Glomerular visceral epithelial cell (primary cell): ENCODE data around the gene ADORA2A.
A peak's percentile ranks its signal among the peaks of the same experiment; 100 is the strongest.

Source experiments
- DNase-seq: peaks from one replicate; pipeline ENCODE4 v3.0.0-alpha.2; 2016; ENCODE audit errors: extremely low spot score

The ADORA2A gene

DNA sequence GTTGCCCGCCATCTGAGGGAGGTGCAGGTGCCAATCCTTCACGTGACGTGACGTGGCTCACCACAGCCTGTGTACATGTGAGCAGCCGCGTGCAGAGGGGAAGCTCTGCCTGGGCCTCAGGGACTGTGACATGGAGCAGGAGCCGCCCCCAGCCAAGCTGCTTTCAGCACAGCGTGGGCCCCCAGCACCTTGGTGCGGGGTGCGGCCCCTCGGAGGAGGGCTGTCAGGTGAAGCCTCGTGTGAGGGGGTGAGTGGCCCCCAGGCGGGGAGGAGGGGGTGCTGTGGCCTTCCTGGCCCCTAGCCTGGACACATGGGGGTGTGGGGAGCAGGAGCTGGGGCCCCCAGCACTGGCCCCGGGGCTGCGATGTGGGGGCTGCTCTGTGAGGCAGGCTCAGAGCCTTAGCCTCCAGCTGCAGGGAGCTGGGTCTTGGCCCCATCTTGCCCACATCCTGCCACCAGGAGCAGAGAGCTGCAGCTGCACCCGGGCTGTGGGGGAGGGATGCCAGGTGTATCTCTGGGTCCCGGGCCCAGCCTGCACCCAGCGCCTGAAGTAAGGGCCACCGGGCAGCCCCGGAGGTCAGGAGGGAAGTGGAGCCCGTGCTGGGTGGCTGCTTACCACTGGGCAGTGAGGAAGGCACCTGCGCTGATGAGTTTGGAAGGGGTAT is at the start of gene ADORA2A:
ADORA2A (plus strand) TSS at position 100 of the 665 bp plus-strand sequence. CDS start 5,806 bp downstream, outside the sequence.
- DNase-seq = no peak

DNA sequence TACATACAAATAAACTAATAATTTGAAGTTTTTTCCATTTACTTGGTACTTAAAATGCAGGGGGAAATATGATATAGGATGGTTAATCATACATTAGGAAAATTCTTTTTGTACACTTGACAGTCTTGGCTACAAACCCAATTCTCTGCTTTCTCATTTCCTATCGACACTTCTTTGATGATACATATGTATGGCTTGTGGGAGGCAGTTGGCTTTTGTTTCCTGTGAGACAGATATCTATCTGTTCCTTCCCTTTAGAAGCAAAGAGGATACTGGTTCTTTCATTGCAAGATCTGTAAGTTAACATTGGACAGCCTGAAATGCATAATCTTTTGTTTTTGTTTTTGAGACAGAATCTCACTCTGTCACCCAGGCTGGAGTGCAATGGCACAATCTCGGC is 47.9 kb upstream of the ADORA2A start:
- no peak for DNase-seq

GRCh38 chr22:24380220-24380904 is 47.0 kb upstream of the ADORA2A start:
- no peak for DNase-seq

DNA sequence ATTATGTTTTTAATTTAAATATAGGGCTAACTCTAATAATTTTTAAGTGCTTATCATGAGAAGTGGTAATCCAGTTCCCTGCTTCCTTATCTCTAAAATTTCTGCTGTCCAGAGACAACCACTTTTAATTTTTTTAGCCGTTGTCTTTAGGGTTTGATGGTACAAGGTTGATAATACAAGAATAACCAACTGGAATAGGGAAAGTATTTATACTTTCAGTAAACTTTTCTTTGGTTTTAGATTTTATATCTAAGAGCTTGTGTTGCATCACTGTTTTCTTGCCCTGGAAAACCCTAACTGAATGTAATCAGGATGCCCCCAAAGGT is 46.5 kb upstream of the ADORA2A start:
- DNase-seq = no peak

DNA sequence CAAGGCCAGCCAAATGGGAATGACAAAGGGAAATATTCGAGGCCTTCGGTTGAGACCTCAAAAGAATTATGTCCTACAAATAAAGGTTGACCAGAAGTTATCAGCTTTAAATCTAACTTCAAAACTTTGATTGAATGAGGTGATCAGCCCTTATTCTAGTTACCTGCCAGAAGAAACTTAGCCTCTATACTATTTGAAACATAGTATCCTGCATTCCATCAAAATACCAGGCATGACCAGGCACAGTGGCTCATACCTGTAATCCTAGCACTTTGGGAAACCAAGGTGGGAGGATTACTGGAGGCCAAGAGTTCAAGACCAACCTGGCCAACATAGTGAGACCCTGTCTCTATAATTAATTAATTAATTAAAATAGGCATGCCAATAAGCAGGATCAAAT is 44.3 kb upstream of the ADORA2A start:
- DNase-seq = no peak

GRCh38 chr22:24384131-24384530 is 43.3 kb upstream of the ADORA2A start:
- DNase-seq = no peak

- no peak for DNase-seq
These were observed 40.4 kb upstream of the ADORA2A start for GRCh38 chr22:24386937-24387471.

DNA sequence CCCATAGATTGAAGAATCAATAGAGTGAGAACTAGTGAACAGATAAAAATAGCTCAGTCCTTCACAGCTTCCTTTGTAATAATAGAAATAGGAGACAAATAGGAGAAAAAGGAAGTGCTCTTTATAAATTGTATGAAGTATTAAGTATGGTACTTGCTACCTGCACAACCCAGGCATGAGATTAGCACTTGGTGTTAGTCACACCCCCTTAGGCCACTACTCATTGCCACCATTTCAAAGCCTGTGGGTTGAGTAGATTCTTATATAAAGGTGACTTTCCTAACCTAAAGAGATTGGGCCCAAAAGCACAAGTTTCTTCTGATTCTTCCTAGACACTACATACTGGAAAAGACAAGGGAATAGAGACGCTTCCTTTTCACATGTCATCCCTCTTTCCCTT is 37.7 kb upstream of the ADORA2A start:
- no peak for DNase-seq

DNA sequence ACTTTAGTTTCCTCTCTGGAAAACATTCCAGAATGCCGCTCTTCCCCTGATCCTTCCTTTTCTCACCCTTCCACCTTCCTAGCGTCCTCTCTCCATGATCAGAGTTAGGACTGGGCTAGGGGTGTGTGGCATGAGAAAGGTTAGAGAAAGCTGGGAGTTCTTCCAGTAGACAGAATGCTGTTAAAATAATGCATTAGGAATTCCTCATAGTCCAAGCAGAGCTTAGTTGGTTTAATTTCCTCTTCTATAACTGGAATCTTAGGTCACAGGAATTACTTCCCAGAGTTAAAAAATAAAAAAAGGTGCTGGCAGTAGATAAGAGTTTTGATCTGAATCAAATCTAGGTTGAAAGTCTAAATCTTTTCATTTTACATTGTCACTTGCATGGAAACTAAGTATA is 37.2 kb upstream of the ADORA2A start:
- DNase-seq = no peak

DNA sequence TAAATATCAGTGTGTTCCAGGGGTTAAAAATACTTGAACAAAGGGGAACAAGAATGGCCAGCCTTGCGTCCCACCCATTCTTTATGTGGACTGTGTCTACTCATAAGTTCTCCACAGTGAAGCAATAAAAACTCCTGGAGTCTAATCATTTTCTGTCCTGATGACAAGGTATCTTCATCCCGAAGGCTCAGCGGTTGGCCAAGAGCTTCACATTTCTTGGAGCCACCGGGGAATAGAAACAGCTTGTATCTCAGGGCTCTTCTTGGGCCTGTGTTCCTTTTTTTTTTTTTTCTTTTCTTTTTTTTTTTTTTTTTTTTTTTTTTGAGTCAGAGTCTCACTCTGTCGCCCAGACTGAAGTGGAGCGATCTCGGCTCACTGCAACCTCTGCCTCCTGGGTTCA is 36.8 kb upstream of the ADORA2A start:
- DNase-seq = no peak

DNA sequence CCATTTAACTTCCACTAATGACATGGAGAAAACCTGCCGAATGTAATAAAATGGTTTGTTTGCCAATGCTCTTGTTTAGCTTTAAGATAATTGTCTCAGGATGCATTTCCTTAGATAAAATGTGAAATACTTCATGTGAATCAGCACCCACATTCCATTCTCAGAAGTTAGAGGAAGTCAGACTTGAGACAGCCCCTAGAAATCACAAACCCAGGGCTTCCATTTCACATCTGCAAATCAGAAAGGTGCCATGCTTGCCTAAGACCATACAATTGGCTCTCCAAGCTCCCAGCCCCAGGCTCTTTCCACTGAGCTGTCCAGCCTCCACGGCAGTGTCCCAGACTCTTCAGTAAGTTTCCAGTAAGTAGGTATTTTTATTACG is 35.6 kb upstream of the ADORA2A start:
- DNase-seq = no peak

DNA sequence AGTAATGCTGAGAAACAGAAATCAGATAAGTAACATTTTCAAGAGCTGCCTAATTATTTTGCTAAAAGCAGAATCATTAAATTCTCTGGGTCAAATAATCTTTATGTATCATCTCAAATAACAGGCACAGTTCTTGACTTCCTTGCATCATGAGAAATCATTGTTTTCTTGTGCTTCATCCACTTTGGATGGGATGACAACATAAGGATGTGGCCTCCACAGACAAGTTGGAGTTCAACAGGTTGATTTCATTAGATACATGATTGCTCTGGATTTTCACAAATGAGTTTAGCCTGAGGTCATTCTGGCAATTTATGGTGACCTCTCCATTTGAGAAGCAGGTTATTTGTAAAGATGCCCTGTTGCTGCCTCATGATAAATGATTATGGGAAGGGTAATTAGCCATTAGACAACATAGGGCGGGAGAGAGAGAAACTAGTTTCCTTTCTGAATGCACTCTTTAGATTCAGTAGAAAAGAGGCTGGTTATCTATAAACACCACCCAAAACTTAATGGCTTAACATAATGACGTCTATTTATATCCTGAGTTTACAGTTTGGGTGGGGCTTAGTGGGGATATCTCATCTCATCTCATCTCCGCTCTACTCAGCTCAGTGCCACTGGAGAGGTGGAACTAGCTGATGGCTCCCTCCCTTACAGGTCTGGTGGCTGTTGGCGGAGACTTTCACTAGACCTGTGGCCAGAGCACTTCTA is 35.0 kb upstream of the ADORA2A start:
- no peak for DNase-seq

DNA sequence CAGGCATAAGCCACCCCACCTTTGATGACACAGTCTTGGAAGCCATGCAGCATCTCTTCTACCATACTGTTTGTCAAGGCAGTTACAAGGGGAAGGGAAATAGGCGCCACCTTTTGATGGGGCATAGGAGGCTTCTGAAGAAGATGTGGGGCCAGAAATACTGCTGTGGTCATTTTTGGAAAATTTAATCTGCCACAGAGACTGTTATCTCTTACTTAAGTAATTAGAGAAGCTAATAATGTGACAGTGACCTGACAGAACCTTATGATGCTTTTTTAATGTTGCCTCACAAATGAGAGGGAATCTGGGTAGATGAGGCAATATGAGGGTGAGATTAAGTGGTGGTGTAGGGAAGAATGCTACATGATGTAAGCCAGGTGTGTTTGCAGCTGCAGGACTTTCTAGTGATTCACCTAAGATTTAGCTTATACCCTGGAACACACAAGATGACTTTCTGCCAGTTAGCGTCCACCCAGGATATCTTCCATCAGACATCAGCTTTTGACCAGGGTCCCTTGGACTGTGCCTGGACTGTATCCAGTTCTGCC is 34.3 kb upstream of the ADORA2A start:
- no peak for DNase-seq

DNA sequence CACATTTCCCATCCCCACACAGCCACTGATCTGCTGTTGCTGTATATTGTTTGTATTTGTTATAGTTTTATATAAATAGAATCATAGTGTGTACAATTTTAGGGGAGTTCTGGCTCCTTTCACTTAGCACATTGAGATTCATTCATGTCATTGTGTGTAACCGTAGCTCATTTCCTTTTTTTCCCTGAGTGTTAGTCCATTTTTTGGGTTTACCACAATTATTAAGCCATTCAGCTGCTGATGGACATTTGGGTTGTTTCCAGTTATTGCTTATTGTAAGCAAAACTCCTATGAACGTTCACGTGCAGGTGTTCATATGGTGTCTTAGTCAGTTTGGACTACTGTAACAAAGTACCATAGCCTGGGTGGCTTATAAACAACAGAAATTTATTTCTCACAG is 33.6 kb upstream of the ADORA2A start:
- DNase-seq = no peak

DNA sequence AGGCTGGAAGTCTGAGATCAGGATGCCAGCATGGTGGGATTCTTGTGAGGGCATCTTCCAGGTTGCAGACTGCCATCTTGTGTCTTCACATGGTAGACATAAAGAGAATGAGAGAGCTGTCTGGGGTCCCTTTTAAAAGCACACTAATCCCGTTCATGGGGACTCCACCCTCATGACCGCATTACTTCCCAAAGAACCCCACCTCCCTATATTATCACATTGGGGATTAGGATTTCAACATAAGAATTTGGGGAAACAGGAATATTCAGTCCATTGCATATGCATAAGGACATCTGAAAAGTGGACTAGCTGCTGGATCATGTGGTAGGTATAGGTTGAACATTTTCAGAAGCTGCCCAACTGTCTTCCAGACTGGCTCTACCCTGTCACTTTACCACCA is 33.1 kb upstream of the ADORA2A start:
- no peak for DNase-seq

GRCh38 chr22:24398409-24398808 is 29.0 kb upstream of the ADORA2A start:
- DNase-seq = no peak

GRCh38 chr22:24400034-24400725 is 27.2 kb upstream of the ADORA2A start:
- DNase-seq = no peak

DNA sequence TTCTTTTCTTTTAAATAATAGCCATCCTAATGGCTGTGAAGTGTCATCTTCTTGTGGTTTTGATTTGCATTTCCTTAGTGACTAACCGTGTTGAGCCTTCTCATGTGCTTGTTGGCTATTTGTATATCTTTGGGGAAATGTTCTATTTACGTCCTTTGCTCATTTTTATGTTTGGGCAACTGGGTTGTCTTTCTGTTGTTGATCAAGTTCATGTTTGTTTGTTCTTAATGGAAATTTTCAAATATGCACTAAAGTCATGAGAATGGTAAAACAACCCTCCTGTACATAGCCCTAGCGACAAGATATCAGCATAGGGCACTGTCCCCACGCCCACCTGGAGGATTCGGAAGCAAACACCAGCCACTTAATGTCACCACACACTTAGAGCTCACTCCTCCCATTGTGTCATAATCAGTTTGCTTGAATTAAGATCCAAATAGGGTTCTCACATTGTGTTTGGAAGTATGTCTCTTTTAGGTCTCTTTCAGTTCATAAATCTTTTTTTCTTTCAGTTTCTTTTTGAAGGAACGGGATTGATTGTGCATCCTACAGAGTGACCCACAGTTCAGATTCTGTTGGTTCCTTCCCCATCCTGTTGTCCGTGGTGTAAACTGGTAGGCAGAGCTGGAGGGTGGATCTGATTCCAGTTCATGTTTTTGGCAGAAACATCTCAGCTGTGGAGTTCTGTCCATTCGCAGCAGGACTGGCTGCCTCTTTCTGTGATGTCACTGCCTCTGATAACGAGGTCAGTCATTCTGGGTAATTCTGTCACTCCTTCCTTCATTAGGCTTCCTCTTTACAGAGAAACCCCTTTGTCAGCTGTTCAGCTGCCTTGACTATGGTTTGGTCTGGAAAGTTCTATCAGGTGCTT is 26.4 kb upstream of the ADORA2A start:
- DNase-seq = no peak

DNA sequence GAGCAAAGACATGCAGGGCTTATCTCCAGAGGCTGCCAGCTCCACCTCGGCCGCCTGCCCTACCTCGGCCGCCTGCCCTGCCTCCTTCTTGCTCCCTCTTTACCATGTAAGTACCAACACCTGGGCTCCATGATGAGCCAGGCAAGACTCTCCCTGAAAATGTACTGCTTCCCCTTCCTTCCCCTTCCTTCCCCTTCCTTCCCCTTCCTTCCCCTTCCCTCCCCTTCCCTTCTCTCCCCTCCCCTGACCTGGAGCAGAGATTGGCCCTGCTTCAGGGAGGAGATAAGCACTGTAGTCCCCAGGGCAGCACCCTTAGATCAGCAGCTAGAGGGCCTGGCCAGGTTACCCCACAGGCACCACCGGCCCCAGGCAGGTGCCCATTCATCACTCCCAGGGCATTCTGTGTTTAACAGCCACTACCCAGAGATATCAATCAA is 25.4 kb upstream of the ADORA2A start:
- DNase-seq = no peak

DNA sequence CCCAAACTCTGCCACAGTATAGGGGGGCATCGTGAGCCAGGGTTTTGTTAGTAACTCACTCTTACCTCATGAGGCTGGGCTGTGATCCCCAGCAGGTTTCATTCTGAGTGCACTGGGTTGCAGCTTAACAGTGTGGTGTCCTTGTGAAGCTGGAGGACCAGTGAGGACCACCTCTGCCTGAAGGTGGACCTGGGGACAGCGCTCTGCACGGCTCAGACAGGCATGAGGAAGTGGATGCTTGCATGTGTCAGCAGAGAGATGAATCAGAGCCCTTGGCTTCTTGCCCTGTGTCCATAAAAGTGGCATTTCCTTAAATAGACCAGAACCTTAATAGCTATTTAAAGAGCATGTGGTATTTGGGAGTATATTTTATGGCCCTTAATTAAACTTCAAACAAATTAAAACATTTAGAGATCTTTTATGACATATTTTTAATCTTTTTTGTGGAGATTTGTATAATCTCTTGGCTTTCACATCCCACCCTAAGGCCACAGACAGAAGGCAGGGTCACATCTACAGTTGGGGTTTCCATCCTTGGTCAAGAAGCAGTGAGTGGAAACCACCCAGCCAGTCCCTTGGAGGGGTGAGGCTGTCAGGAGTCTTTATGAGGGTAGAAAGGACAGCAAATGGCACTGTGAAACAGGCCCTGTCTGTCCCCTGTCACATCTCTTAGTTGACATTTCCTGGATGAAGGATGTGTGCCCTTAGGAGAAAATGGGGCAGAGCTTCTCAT is 24.8 kb upstream of the ADORA2A start:
- peak; percentile 85 for DNase-seq
